ENCODE data around the gene GLI3. TPM values are rescaled to one million over a fixed set of nuclear protein-coding genes. Genes with fewer than 3 reads are reported as not detected.

The GLI3 gene
- total RNA-seq, 1 experiment from 2014 or later = 45.0 TPM

GRCh38 chr7:42103020-42103419 lies 134.0 kb downstream of the GLI3 start:
- no peaks in the 10 kb centered on the region for H3K23me2 ChIP-seq (ENCODE audit: insufficient read length, low read depth, low read length, poor library complexity, severe bottlenecking)
- H3K56ac ChIP-seq (ENCODE audit: insufficient read length, low read depth, low read length) = no peak overlapping the region
- H3K9ac ChIP-seq (ENCODE audit: extremely low read depth, insufficient read length, low read length) = no peak overlapping the region
- H3K4ac ChIP-seq (ENCODE audit: low read depth, low read length) = no peak overlapping the region
- H3K14ac ChIP-seq (ENCODE audit: insufficient read depth, low read length) = no peak overlapping the region
- no peak overlapping the region for H3K4me2 ChIP-seq (ENCODE audit: insufficient read depth, insufficient read length, low read length)
- no peak overlapping the region for H3K27ac ChIP-seq (ENCODE audit: insufficient read length, low read depth, low read length)
- H2AFZ ChIP-seq (ENCODE audit: low read length) = no peak overlapping the region
- H2BK5ac ChIP-seq (ENCODE audit: insufficient read length, low read length) = no peak overlapping the region
- no peak overlapping the region for H2BK20ac ChIP-seq (ENCODE audit: low read depth, low read length, poor library complexity, severe bottlenecking)
- Mint-ChIP-seq H3K27me3 (ENCODE audit: low read depth) (no peaks in the 10 kb centered on the region), H3K4me1 (peaks cover 15 to 17% of the 10 kb centered on the region in 2 experiments), H3K36me3 (ENCODE audit: insufficient read depth in 1 of 3, low read depth in 3 of 3) (peaks cover 0 to 9% (median 2%) of the 10 kb centered on the region in 3 experiments; a peak in 3 of 7 replicates), H3K9me3 (no peaks in the 10 kb centered on the region), H3K27ac (no peak overlapping the region), H3K4me3 (no peak overlapping the region)
- no peak overlapping the region for H2BK15ac ChIP-seq (ENCODE audit: low read depth, low read length)
- no peak overlapping the region for H3T11ph ChIP-seq (ENCODE audit: low read length)
- no peaks in the 10 kb centered on the region for H3K79me2 ChIP-seq (ENCODE audit: insufficient read depth, low read length)
- DNase-seq = no peak
- no peak overlapping the region for H2AK5ac ChIP-seq (ENCODE audit: insufficient read length, low read length)
- peaks cover 2% of the 10 kb centered on the region for H4K20me1 ChIP-seq (ENCODE audit: control insufficient read depth, insufficient read depth, insufficient read length)
- no peak for TF ChIP-seq CTCF (conservative IDR thresholded peaks at IDR 0.05)
- H3K9me3 ChIP-seq (ENCODE audit: control insufficient read depth, low read depth, low read length) = no peaks in the 10 kb centered on the region
- no peak overlapping the region for H4K5ac ChIP-seq (ENCODE audit: insufficient read length, low read depth, low read length)
- H3K79me1 ChIP-seq (ENCODE audit: insufficient read depth, low read depth, low read length, poor library complexity, severe bottlenecking) = no peaks in the 10 kb centered on the region
- H4K91ac ChIP-seq (ENCODE audit: insufficient read length, low read depth, low read length) = no peak overlapping the region
- H3K4me1 ChIP-seq (ENCODE audit: insufficient read depth, low read length) = peaks cover 2% of the 10 kb centered on the region; the same call in 1 of the 2 replicates
- no peaks in the 10 kb centered on the region; the same call in 1 of the 2 replicates for H3K27me3 ChIP-seq (ENCODE audit: insufficient read depth, low read length)
- H2BK120ac ChIP-seq (ENCODE audit: low read depth, low read length, poor library complexity, severe bottlenecking) = no peak overlapping the region
- no peak overlapping the region for H4K8ac ChIP-seq (replicated peaks; ENCODE audit: insufficient read length, low read depth, low read length)
- no peak overlapping the region for H3K23ac ChIP-seq (ENCODE audit: insufficient read length, low read depth, low read length)
- no CpG with 5 or more reads among the region's 3 CpGs for WGBS (ENCODE audit: extremely low coverage, insufficient read length, low lambda C conversion rate)
- no peak overlapping the region for H3K18ac ChIP-seq (ENCODE audit: insufficient read length, low read depth, low read length)
- no peak overlapping the region for H2BK12ac ChIP-seq (ENCODE audit: insufficient read length, low read depth, low read length)
